GM12878 (cell line): Measurements from ENCODE around the gene NOD2. TPM values are rescaled to one million over a fixed set of nuclear protein-coding genes. Genes with fewer than 3 reads are reported as not detected.

Experiments used
- ATAC-seq: fragments of 200-7000 bp; cut with Tn5 transposase; 3 replicates; pipeline ENCODE4 v1.9.1; 2020; ENCODE audit warnings: mild to moderate bottlenecking, moderate library complexity
- BruUV-seq: library from RNA; stranded (reverse); fragments of 400-500 nt; replicated peaks from 2 replicates; lab custom pipeline; 2021; lab: Mats Ljungman, UMichigan
- CTCF ChIA-PET: fragments of 300-600 bp; sonication (Branson Sonifier 250); formaldehyde crosslinking; extraction: SDS; loops from one replicate; lab custom pipeline; 2021; ENCODE audit warnings: inconsistent platforms; lab: Yijun Ruan, JAX
- POLR2A ChIA-PET: fragments of 350-600 bp; formaldehyde crosslinking; extraction: SDS; loops from one replicate; lab custom pipeline; 2021; ENCODE audit warnings: inconsistent platforms; lab: Charles Lee
- RAD21 ChIA-PET: fragments of 300-600 bp; sonication (Branson Sonifier 250); formaldehyde crosslinking; loops from one replicate; lab custom pipeline; 2023; ENCODE audit warnings: antibody characterized with exemption; ENCODE audit not compliant: unreplicated experiment; lab: Charles Lee
- SMC1A ChIA-PET: fragments of 300-600 bp; sonication (Branson Sonifier 250); formaldehyde crosslinking; loops from one replicate; lab custom pipeline; 2023; ENCODE audit not compliant: unreplicated experiment, uncharacterized antibody; lab: Charles Lee
- DNase-seq: peaks from one replicate; pipeline ENCODE4 v3.0.0-alpha.2; 2011; ENCODE audit warnings: low read depth, low spot score
- FAIRE-seq: peaks from 3 replicates; lab custom pipeline; 2011; peaks lifted over from hg19 to GRCh38; lab: Jason Lieb, UNC
- H2AFZ ChIP-seq: 2 replicates; pipeline ENCODE4 v1.6.0; 2011; ENCODE audit warnings: low read depth, low read length, control low read depth; ENCODE audit not compliant: control insufficient read depth
- H3K27ac ChIP-seq: 2 replicates; pipeline ENCODE4 v1.5.1; 2011; ENCODE audit warnings: control low read depth; ENCODE audit not compliant: control insufficient read depth, insufficient read depth
- H3K27me3 ChIP-seq, 2 experiments: replicated peaks in 1 of 2; 2 replicates each; pipeline versions ENCODE4 v1.6.0 to v1.6.1; 2011; ENCODE audit warnings: low read length in 1 of 2; ENCODE audit not compliant: control insufficient read depth in 2 of 2, insufficient read depth in 2 of 2
- H3K36me3 ChIP-seq, 2 experiments: 2 replicates each; pipeline ENCODE4 v1.5.1; 2011; ENCODE audit warnings: low read length in 1 of 2; ENCODE audit not compliant: control insufficient read depth in 2 of 2, insufficient read depth in 2 of 2
- H3K4me1 ChIP-seq: 2 replicates; pipeline ENCODE4 v1.6.1; 2011; ENCODE audit warnings: mild to moderate bottlenecking, low read length, moderate library complexity, mixed read lengths; ENCODE audit not compliant: control insufficient read depth, insufficient read depth
- H3K4me2 ChIP-seq: 2 replicates; pipeline ENCODE4 v1.6.0; 2011; ENCODE audit warnings: control low read depth; ENCODE audit not compliant: control insufficient read depth, insufficient read depth
- H3K4me3 ChIP-seq: fragments of 200-600 bp; sonication (generic); 2 replicates; pipeline ENCODE4 v1.5.1; 2016
- H3K79me2 ChIP-seq: 2 replicates; pipeline ENCODE4 v1.6.0; 2011; ENCODE audit warnings: low read length; ENCODE audit not compliant: control insufficient read depth, insufficient read depth
- H3K9ac ChIP-seq: 2 replicates; pipeline ENCODE4 v1.8.0; 2011; ENCODE audit warnings: low read length, control low read depth, mixed read lengths; ENCODE audit not compliant: control insufficient read depth, insufficient read depth
- H3K9me3 ChIP-seq: replicated peaks from 3 replicates; pipeline ENCODE4 v1.5.1; 2011; ENCODE audit warnings: mild to moderate bottlenecking, low read length; ENCODE audit not compliant: control insufficient read depth, insufficient read depth
- H4K20me1 ChIP-seq: 2 replicates; pipeline ENCODE4 v1.6.0; 2011; ENCODE audit not compliant: control insufficient read depth, insufficient read depth
- BHLHE40 ChIP-seq, 2 experiments: fragments of 450-650 bp in 1 of 2; IDR thresholded peaks; 2 replicates each; pipeline ENCODE4 v1.6.1; 2011 to 2017; ENCODE audit warnings: low read depth in 2 of 2, borderline replicate concordance in 1 of 2, improper control_type of control experiment in 1 of 2, low read length in 1 of 2, mild to moderate bottlenecking in 1 of 2
- CBFB ChIP-seq: IDR thresholded peaks from 2 replicates; pipeline ENCODE4 v1.6.1; 2016; ENCODE audit warnings: antibody characterized with exemption, low read depth
- CHD2 ChIP-seq: IDR thresholded peaks from 2 replicates; pipeline ENCODE4 v1.6.1; 2011; ENCODE audit warnings: low read depth, low read length, improper control_type of control experiment, borderline replicate concordance
- DPF2 ChIP-seq: fragments of 450-650 bp; IDR thresholded peaks from 2 replicates; pipeline ENCODE4 v1.6.1; 2017; ENCODE audit warnings: mild to moderate bottlenecking
- EGR1 ChIP-seq, 2 experiments: IDR thresholded peaks; 1 replicate in 1 of 2; 2 replicates in 1 of 2; pipeline ENCODE4 v1.6.1; 2011 to 2012; ENCODE audit warnings: low read depth in 2 of 2, low read length in 2 of 2, borderline replicate concordance in 1 of 2, mild to moderate bottlenecking in 1 of 2, moderate library complexity in 1 of 2
- FOXK2 ChIP-seq: fragments of 450-650 bp; IDR thresholded peaks from 2 replicates; pipeline ENCODE4 v1.6.1; 2017; ENCODE audit warnings: mild to moderate bottlenecking, moderate library complexity
- HDAC2 ChIP-seq: fragments of 200-600 bp; sonication (generic); IDR thresholded peaks from 2 replicates; pipeline ENCODE4 v1.6.1; 2017
- HDGF ChIP-seq: fragments of 450-650 bp; IDR thresholded peaks from 2 replicates; pipeline ENCODE4 v1.6.1; 2016; ENCODE audit warnings: antibody characterized with exemption
- IRF4 ChIP-seq: IDR thresholded peaks from 2 replicates; pipeline ENCODE4 v1.6.1; 2011; ENCODE audit warnings: low read depth, low read length
- JUND ChIP-seq: IDR thresholded peaks from 2 replicates; pipeline ENCODE4 v1.6.1; 2012; ENCODE audit warnings: low read depth, mild to moderate bottlenecking, low read length, improper control_type of control experiment, moderate library complexity
- MEF2B ChIP-seq: fragments of 450-650 bp; IDR thresholded peaks from 2 replicates; pipeline ENCODE4 v1.6.1; 2018; ENCODE audit warnings: mild to moderate bottlenecking, moderate library complexity; ENCODE audit not compliant: partially characterized antibody, poor library complexity, severe bottlenecking
- MYB ChIP-seq: fragments of 150-350 bp; IDR thresholded peaks from 2 replicates; pipeline ENCODE4 v1.6.1; 2014; ENCODE audit warnings: mild to moderate bottlenecking, low read depth, low read length, borderline replicate concordance
- NKRF ChIP-seq: fragments of 450-650 bp; conservative IDR thresholded peaks from 2 replicates; pipeline ENCODE4 v1.6.1; 2017; ENCODE audit warnings: mild to moderate bottlenecking, moderate library complexity
- PAX5 ChIP-seq: IDR thresholded peaks from 2 replicates; pipeline ENCODE4 v1.6.1; 2011; ENCODE audit warnings: low read depth, low read length, borderline replicate concordance
- SIN3A ChIP-seq: IDR thresholded peaks from 2 replicates; pipeline ENCODE4 v1.6.1; 2012; ENCODE audit warnings: low read depth, low read length, improper control_type of control experiment
- SMAD1 ChIP-seq: fragments of 450-650 bp; IDR thresholded peaks from 2 replicates; pipeline ENCODE4 v1.6.1; 2018; ENCODE audit warnings: mild to moderate bottlenecking, low read depth; ENCODE audit not compliant: partially characterized antibody
- SMC3 ChIP-seq: IDR thresholded peaks from 2 replicates; pipeline ENCODE4 v1.6.1; 2011; ENCODE audit warnings: low read length, improper control_type of control experiment, borderline replicate concordance
- SP1 ChIP-seq: IDR thresholded peaks from one replicate; pipeline ENCODE4 v1.6.1; 2011; ENCODE audit warnings: low read depth, low read length
- SPI1 ChIP-seq: IDR thresholded peaks from 2 replicates; pipeline ENCODE4 v1.6.1; 2011; ENCODE audit warnings: low read depth, mild to moderate bottlenecking, low read length, moderate library complexity, borderline replicate concordance; ENCODE audit not compliant: insufficient read depth
- SREBF2 ChIP-seq: IDR thresholded peaks from 2 replicates; pipeline ENCODE4 v1.6.1; 2012; ENCODE audit warnings: mild to moderate bottlenecking, low read length
- TAF1 ChIP-seq: IDR thresholded peaks from 2 replicates; pipeline ENCODE4 v1.6.1; 2011; ENCODE audit warnings: mild to moderate bottlenecking, low read depth, low read length, borderline replicate concordance
- TARDBP ChIP-seq: IDR thresholded peaks from 2 replicates; pipeline ENCODE4 v1.6.1; 2016; ENCODE audit warnings: borderline replicate concordance
- YY1 ChIP-seq: IDR thresholded peaks from 2 replicates; pipeline ENCODE4 v1.6.1; 2011; ENCODE audit warnings: low read depth, mild to moderate bottlenecking, low read length
- WGBS: methylation state at CpG from one replicate; pipeline ENCODE4 v1.1.6; 2016; ENCODE audit warnings: low lambda C conversion rate; ENCODE audit not compliant: insufficient replicate concordance, insufficient coverage; ENCODE audit errors: missing lambda C conversion rate; 5-methylcytosine and 5-hydroxymethylcytosine counted together
- in situ Hi-C: fragments of 300-500 bp; cut with MboI; formaldehyde crosslinking; loops from 9 replicates; pipeline ENCODE4 v1.14.3; 2018; ENCODE audit warnings: mixed read lengths
- intact Hi-C: fragments of 100-400 bp; cut with micrococcal nuclease; formaldehyde crosslinking; loops from one replicate; pipeline ENCODE4 v1.14.2; 2022; ENCODE audit not compliant: unreplicated experiment
- polyA plus RNA-seq, 11 experiments: library from polyadenylated mRNA; depleted of rRNA in 4 of 11; unstranded in 6 of 11; stranded (reverse) in 5 of 11; fragments of >200 nt; fragmentation: Nextera tagmentation in 4 of 11; fragmentation: Illumina TruSeq in 1 of 11; extraction: Ambion mirVana in 4 of 11; extraction: Trizol in 1 of 11; gene quantifications; 1 replicate in 1 of 11; 2 replicates in 10 of 11; pipeline versions ENCODE4 v1.2.1 to v1.2.3, GENCODE V29; 2011 to 2016; ENCODE audit warnings: inconsistent platforms in 2 of 11, missing spikeins in 2 of 11, low read depth in 1 of 11
- total RNA-seq, 4 experiments: library from RNA; depleted of rRNA in 3 of 4; stranded (reverse); fragments of >200 nt in 3 of 4; fragmentation: Illumina TruSeq in 1 of 4; extraction: Trizol in 1 of 4; gene quantifications; 2 replicates each; pipeline versions ENCODE4 v1.2.1 to v1.2.3, GENCODE V29; 2013 to 2021

Gene NOD2
- total and polyA plus RNA-seq, 10 of the 15 experiments (the other 5 are each of a cell fraction or from before 2014, with no cell fraction given) = 1.0 to 18.6 (median 6.7) TPM

- intact Hi-C loops = loop anchor here (1.0 to 5.0 kb wide), 3 partner anchors 12 to 412 kb away; no protein-coding TSS in a partner anchor
- H3K4me2 ChIP-seq = peak overlapping the region; percentile 69
- BruUV-seq = no TSS peak
- H3K36me3 ChIP-seq = no peaks in the 10 kb centered on the region
- FAIRE-seq = no peak
- in situ Hi-C loops = no loop called here
- H3K27me3 ChIP-seq = no peaks in the 10 kb centered on the region
- peaks cover 30% of the 10 kb centered on the region for H3K79me2 ChIP-seq
- RAD21 ChIA-PET = interaction anchor here (1.1 to 29.0 kb wide), 5 partner anchors 15 to 63 kb away, joined by 3 to 578 read pairs (median 16); partner anchors contain the start of gene CYLD
- H3K4me1 ChIP-seq = peaks cover 46% of the 10 kb centered on the region
- 0 out of 2 replicates have a peak overlapping the region, but pooled peaks have one; percentile 6 for H3K4me3 ChIP-seq
- POLR2A ChIA-PET = interaction anchor here (1.0 to 8.0 kb wide), 5 partner anchors 13 to 61 kb away, joined by 3 to 116 read pairs (median 18); partner anchors contain the start of gene CYLD
- H3K27ac ChIP-seq = peak overlapping the region; percentile 86
- CTCF ChIA-PET = interaction anchor here (0.8 to 13.2 kb wide), 7 partner anchors 12 to 413 kb away, joined by 3 to 257 read pairs (median 9); partner anchors contain the start of gene CYLD
- H2AFZ ChIP-seq = peak overlapping the region; percentile 31
- SMC1A ChIA-PET = interaction anchor here (0.6 to 24.8 kb wide), 6 partner anchors 12 to 66 kb away, joined by 3 to 600 read pairs (median 59); partner anchors contain the start of genes CYLD and NOD2
- no peaks in the 10 kb centered on the region for H3K9me3 ChIP-seq
- DNase-seq = peak; percentile 87
- peak; percentile 71 for ATAC-seq
- WGBS = 1% methylated on average over 14 of the region's 14 CpGs
- H4K20me1 ChIP-seq = no peaks in the 10 kb centered on the region
- H3K9ac ChIP-seq = peak overlapping the region; percentile 38
- TF ChIP-seq MYB (peak; percentile 86; the same call in 1 of the 2 replicates), SIN3A (peak; percentile 82; the same call in 1 of the 2 replicates), FOXK2 (0 out of 2 replicates have a peak, but pooled peaks have one; percentile 25), DPF2 (peak; percentile 95), SPI1 (peak; percentile 99), NKRF (0 out of 2 replicates have a peak, but pooled peaks have one; percentile 26), HDAC2 (no peak), PAX5 (peak; percentile 95), CBFB (peak; percentile 98), CHD2 (peak; percentile 69; the same call in 1 of the 2 replicates), IRF4 (peak; percentile 48; the same call in 1 of the 2 replicates), SP1 (peak; percentile 71), SMC3 (no peak), SREBF2 (no peak), EGR1 (IDR thresholded peaks at IDR 0.05; ENCODE audit: borderline replicate concordance in 1 of 2, low read depth in 2 of 2, low read length in 2 of 2) (no peak), BHLHE40 (IDR thresholded peaks at IDR 0.05; ENCODE audit: borderline replicate concordance in 1 of 2, low read depth in 2 of 2, low read length in 1 of 2) (peak; percentile 55 to 71), HDGF (peak; percentile 82; the same call in 1 of the 2 replicates), TARDBP (peak; percentile 28; the same call in 1 of the 2 replicates), SMAD1 (peak; percentile 24), YY1 (peak; percentile 64; the same call in 1 of the 2 replicates), JUND (peak; percentile 25; the same call in 1 of the 2 replicates), MEF2B (peak; percentile 83), TAF1 (0 out of 2 replicates have a peak, but pooled peaks have one; percentile 56)
Observed at GRCh38 chr16:50683689-50684374, 9.6 kb upstream of the NOD2 start.
